ENCODE results near the gene ZSCAN9. TPM values are rescaled to one million over a fixed set of nuclear protein-coding genes. Genes with fewer than 3 reads are reported as not detected.

The ZSCAN9 gene
- total and polyA plus RNA-seq, 2 of the 8 experiments (the other 6 are each of a cell fraction or from before 2014, with no cell fraction given), result 10.8 to 13.6 TPM

GRCh38 chr6:28248916-28249315 lies 23.8 kb downstream of the ZSCAN9 start (continued):
- TF ChIP-seq RBBP5 (IDR thresholded peaks at IDR 0.05; ENCODE audit: borderline replicate concordance, low read depth, low read length) (no peak), BACH1 (IDR thresholded peaks at IDR 0.05; ENCODE audit: low read length) (no peak), CTBP2 (IDR thresholded peaks at IDR 0.05; ENCODE audit: borderline replicate concordance, insufficient read depth, insufficient read length, low read length) (no peak), SP2 (IDR thresholded peaks at IDR 0.05; ENCODE audit: low read length) (no peak), PHF8 (conservative IDR thresholded peaks at IDR 0.05; ENCODE audit: low read depth, low read length) (no peak)
- TF ChIP-seq, protein P1, sequence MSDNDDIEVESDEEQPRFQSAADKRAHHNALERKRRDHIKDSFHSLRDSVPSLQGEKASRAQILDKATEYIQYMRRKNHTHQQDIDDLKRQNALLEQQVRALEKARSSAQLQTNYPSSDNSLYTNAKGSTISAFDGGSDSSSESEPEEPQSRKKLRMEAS (IDR thresholded peaks at IDR 0.05), result no peak

All from H1 (cell line).